ENCODE measurements around the gene ADAM12.

The ADAM12 gene

DNA sequence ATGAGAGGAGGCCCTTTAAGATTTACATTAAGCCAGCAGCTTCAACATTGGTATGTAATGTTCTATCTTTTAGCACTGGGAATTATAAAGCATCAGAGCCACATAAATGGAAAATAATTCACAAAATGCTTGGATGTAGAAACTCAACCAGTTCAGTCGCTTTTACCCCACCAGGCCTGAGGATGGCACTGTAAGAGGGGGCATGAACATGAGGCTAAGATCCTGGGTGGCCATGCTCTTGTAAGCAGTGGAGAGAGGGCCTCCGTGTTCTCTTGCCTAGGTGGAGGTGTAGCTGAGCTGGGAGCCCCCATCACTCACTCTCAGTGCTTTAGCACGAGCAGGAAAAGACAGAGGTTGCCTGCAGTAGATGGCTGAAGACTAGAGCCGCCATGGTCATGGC is 253.1 kb downstream of the ADAM12 start:
- TF ChIP-seq, protein P1, sequence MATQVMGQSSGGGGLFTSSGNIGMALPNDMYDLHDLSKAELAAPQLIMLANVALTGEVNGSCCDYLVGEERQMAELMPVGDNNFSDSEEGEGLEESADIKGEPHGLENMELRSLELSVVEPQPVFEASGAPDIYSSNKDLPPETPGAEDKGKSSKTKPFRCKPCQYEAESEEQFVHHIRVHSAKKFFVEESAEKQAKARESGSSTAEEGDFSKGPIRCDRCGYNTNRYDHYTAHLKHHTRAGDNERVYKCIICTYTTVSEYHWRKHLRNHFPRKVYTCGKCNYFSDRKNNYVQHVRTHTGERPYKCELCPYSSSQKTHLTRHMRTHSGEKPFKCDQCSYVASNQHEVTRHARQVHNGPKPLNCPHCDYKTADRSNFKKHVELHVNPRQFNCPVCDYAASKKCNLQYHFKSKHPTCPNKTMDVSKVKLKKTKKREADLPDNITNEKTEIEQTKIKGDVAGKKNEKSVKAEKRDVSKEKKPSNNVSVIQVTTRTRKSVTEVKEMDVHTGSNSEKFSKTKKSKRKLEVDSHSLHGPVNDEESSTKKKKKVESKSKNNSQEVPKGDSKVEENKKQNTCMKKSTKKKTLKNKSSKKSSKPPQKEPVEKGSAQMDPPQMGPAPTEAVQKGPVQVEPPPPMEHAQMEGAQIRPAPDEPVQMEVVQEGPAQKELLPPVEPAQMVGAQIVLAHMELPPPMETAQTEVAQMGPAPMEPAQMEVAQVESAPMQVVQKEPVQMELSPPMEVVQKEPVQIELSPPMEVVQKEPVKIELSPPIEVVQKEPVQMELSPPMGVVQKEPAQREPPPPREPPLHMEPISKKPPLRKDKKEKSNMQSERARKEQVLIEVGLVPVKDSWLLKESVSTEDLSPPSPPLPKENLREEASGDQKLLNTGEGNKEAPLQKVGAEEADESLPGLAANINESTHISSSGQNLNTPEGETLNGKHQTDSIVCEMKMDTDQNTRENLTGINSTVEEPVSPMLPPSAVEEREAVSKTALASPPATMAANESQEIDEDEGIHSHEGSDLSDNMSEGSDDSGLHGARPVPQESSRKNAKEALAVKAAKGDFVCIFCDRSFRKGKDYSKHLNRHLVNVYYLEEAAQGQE (IDR thresholded peaks at IDR 0.05; ENCODE audit: low read depth), result no peak
- TF ChIP-seq, protein P2, sequence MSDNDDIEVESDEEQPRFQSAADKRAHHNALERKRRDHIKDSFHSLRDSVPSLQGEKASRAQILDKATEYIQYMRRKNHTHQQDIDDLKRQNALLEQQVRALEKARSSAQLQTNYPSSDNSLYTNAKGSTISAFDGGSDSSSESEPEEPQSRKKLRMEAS (IDR thresholded peaks at IDR 0.05), result no peak
- TF ChIP-seq YY1 (IDR thresholded peaks at IDR 0.05; ENCODE audit: low read depth) (no peak), RAD21 (IDR thresholded peaks at IDR 0.05; ENCODE audit: low read depth) (0 out of 2 replicates have a peak, but pooled peaks have one; percentile 6), EP300 (IDR thresholded peaks at IDR 0.05; ENCODE audit: borderline replicate concordance) (no peak), EGR1 (IDR thresholded peaks at IDR 0.05) (no peak), TCF12 (IDR thresholded peaks at IDR 0.05; ENCODE audit: low read depth) (no peak), TAF1 (IDR thresholded peaks at IDR 0.05; ENCODE audit: low read depth) (no peak), CREB1 (IDR thresholded peaks at IDR 0.05; ENCODE audit: low read depth) (no peak)

DNA sequence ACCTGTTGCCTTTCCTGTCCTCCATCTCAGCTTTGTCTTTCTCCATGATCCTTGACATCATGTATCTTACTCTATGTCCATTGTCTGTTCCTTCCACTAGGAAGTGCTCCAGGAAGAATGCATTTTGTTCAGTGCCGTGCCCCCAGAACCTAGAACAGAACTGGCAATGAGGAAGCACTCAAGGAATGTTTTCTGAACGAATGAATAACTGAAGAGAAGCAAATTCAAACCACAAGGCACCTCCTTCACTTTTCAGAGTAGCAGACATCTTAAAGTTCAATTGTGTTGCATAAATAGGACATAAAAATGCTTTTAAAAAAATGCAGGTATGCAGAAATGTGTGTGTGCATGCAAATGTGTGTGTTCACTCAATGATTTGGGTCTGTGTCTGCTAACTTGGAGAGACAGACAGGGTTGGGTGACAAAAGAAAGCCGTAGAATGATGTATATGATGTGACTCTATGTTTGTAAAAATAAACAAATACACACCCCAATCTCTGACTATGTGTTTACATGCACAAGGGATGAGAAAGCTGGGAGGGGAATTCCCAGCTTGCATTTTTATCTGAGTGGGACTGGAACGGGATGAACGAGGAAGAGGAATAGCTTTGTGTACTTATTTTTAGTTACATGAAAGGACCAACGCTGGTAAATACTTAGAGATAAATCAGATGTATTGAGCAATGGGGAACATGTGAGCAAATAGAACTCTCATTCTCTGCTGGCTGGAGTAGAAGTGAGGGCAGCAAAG is 254.2 kb downstream of the ADAM12 start:
- TF ChIP-seq YY1 (IDR thresholded peaks at IDR 0.05; ENCODE audit: low read depth), result no peak
- TF ChIP-seq CREB1 (IDR thresholded peaks at IDR 0.05; ENCODE audit: low read depth), result no peak
- TF ChIP-seq TEAD4 (IDR thresholded peaks at IDR 0.05), result no peak
- TF ChIP-seq TCF12 (IDR thresholded peaks at IDR 0.05; ENCODE audit: low read depth), result no peak
- TF ChIP-seq TAF1 (IDR thresholded peaks at IDR 0.05; ENCODE audit: low read depth), result no peak
- TF ChIP-seq, protein P1 (IDR thresholded peaks at IDR 0.05; ENCODE audit: low read depth), result no peak
- TF ChIP-seq, protein P2 (IDR thresholded peaks at IDR 0.05), result no peak
- TF ChIP-seq NFIC (IDR thresholded peaks at IDR 0.05), result no peak
- no peak for TF ChIP-seq FOXM1 (IDR thresholded peaks at IDR 0.05; ENCODE audit: borderline replicate concordance, low read depth)
- TF ChIP-seq ZBTB7A (IDR thresholded peaks at IDR 0.05; ENCODE audit: low read depth), result no peak
- no peak for TF ChIP-seq EP300 (IDR thresholded peaks at IDR 0.05; ENCODE audit: borderline replicate concordance)
- TF ChIP-seq USF1 (IDR thresholded peaks at IDR 0.05), result no peak
- no peak for TF ChIP-seq CEBPB (IDR thresholded peaks at IDR 0.05)
- no peak for TF ChIP-seq RAD21 (IDR thresholded peaks at IDR 0.05; ENCODE audit: low read depth)
- TF ChIP-seq EGR1 (IDR thresholded peaks at IDR 0.05), result no peak

- TF ChIP-seq USF1 (IDR thresholded peaks at IDR 0.05), result no peak
- TF ChIP-seq TAF1 (IDR thresholded peaks at IDR 0.05; ENCODE audit: low read depth), result no peak
- no peak for TF ChIP-seq EGR1 (IDR thresholded peaks at IDR 0.05)
- TF ChIP-seq, protein P1 (IDR thresholded peaks at IDR 0.05; ENCODE audit: low read depth), result no peak
- TF ChIP-seq RAD21 (IDR thresholded peaks at IDR 0.05; ENCODE audit: low read depth), result no peak
- TF ChIP-seq TCF12 (IDR thresholded peaks at IDR 0.05; ENCODE audit: low read depth), result no peak
- no peak for TF ChIP-seq FOXM1 (IDR thresholded peaks at IDR 0.05; ENCODE audit: borderline replicate concordance, low read depth)
- no peak for TF ChIP-seq ZBTB7A (IDR thresholded peaks at IDR 0.05; ENCODE audit: low read depth)
- TF ChIP-seq YY1 (IDR thresholded peaks at IDR 0.05; ENCODE audit: low read depth), result no peak
- TF ChIP-seq, protein P2 (IDR thresholded peaks at IDR 0.05), result no peak
- TF ChIP-seq CREB1 (IDR thresholded peaks at IDR 0.05; ENCODE audit: low read depth), result no peak
- TF ChIP-seq EP300 (IDR thresholded peaks at IDR 0.05; ENCODE audit: borderline replicate concordance), result no peak
- TF ChIP-seq TEAD4 (IDR thresholded peaks at IDR 0.05), result no peak
- no peak for TF ChIP-seq NFIC (IDR thresholded peaks at IDR 0.05)
- no peak for TF ChIP-seq CEBPB (IDR thresholded peaks at IDR 0.05)
Measured at GRCh38 chr10:126133082-126133620, 255.1 kb downstream of the ADAM12 start.
